T-helper 2 cell treated with Interferon-gamma antibody and Interleukin-4, amounts not matched to agents 100 ng/mL and 5 ng/mL, for 36 hours (primary cell): ENCODE measurements around the gene SMURF2. TPM values are rescaled to one million over a fixed set of nuclear protein-coding genes. Genes with fewer than 3 reads are reported as not detected.

Experiments
- intact Hi-C: fragments of 100-400 bp; cut with micrococcal nuclease; formaldehyde crosslinking; loops from one replicate; pipeline ENCODE4 v1.15.1; 2023
- total RNA-seq: library from RNA; stranded (reverse); gene quantifications from 2 replicates; pipeline ENCODE4 v1.2.3, GENCODE V29; 2022

Gene SMURF2
- total RNA-seq, 1 donor from 2014 or later, result 18.7 TPM

- intact Hi-C loops, result loop anchor here (1.0 to 10.0 kb wide), 10 partner anchors 8 to 883 kb away; partner anchors contain the start of genes CCDC47, FTSJ3, MAP3K3 and POLG2
Observed at GRCh38 chr17:64505340-64506200, 156.5 kb downstream of the SMURF2 start.

- intact Hi-C loops, result loop anchor here (5.0 to 10.0 kb wide), 4 partner anchors 243 to 883 kb away; partner anchors contain the start of genes FTSJ3, MAP3K3, PSMC5 and TEX2
Observed at GRCh38 chr17:64504769-64505339, 157.3 kb downstream of the SMURF2 start.

- intact Hi-C loops, result loop anchor here (10.0 kb wide), 1 partner anchor 471 kb away; no protein-coding TSS in a partner anchor
Observed at GRCh38 chr17:64503821-64504768, 158.0 kb downstream of the SMURF2 start.

GRCh38 chr17:64503341-64503740 is 158.8 kb downstream of the SMURF2 start:
- intact Hi-C loops, result loop anchor here (10.0 kb wide), 1 partner anchor 471 kb away; no protein-coding TSS in a partner anchor

GRCh38 chr17:64502809-64503208 is 159.3 kb downstream of the SMURF2 start:
- intact Hi-C loops, result loop anchor here (10.0 kb wide), 1 partner anchor 472 kb away; no protein-coding TSS in a partner anchor

- intact Hi-C loops, result loop anchor here (10.0 kb wide), 1 partner anchor 473 kb away; no protein-coding TSS in a partner anchor
Observed at GRCh38 chr17:64502021-64502420, 160.1 kb downstream of the SMURF2 start.

- intact Hi-C loops, result loop anchor here (10.0 kb wide), 1 partner anchor 474 kb away; no protein-coding TSS in a partner anchor
Observed at GRCh38 chr17:64500862-64501765, 161.0 kb downstream of the SMURF2 start.

- intact Hi-C loops, result loop anchor here (10.0 kb wide), 1 partner anchor 474 kb away; no protein-coding TSS in a partner anchor
Observed at GRCh38 chr17:64500487-64500859, 161.6 kb downstream of the SMURF2 start.

GRCh38 chr17:64499805-64500486 is 162.2 kb downstream of the SMURF2 start:
- intact Hi-C loops, result loop anchor here (5.0 to 10.0 kb wide), 2 partner anchors 107 to 475 kb away; no protein-coding TSS in a partner anchor

GRCh38 chr17:64498308-64499203 is 163.6 kb downstream of the SMURF2 start:
- intact Hi-C loops, result loop anchor here (5.0 kb wide), 1 partner anchor 109 kb away; no protein-coding TSS in a partner anchor

- intact Hi-C loops, result loop anchor here (1.0 to 5.0 kb wide), 5 partner anchors 9 to 655 kb away; partner anchors contain the start of genes CEP95, DDX5, ICAM2 and SMARCD2
Observed at GRCh38 chr17:64497565-64498035, 164.5 kb downstream of the SMURF2 start.

GRCh38 chr17:64496786-64497564 is 165.1 kb downstream of the SMURF2 start, which contains the start of gene POLG2:
Gene POLG2, minus strand, starts transcription at chr17:64497054. Its CDS starts 86 bp downstream, at chr17:64496968.
- intact Hi-C loops, result loop anchor here (1.0 to 5.0 kb wide), 5 partner anchors 9 to 654 kb away; partner anchors contain the start of genes CEP95, DDX5, ICAM2 and SMARCD2

- intact Hi-C loops, result loop anchor here (2.0 to 5.0 kb wide), 3 partner anchors 111 to 654 kb away; partner anchors contain the start of gene SMARCD2
Observed at GRCh38 chr17:64496348-64496785, 165.7 kb downstream of the SMURF2 start.
